CD1c-positive myeloid dendritic cell (primary cell): Measurements from ENCODE around the gene RAB29.
"Not testable (repeated sequence)": the region's sequence is repeated elsewhere in the genome, so short reads cannot be mapped to it uniquely, and the experiment has no call there.

Experiments
- DNase-seq: peaks from one replicate; pipeline ENCODE4 v3.0.0-alpha.2; 2016; ENCODE audit errors: extremely low spot score

Gene RAB29

GRCh38 chr1:205720740-205721139, 54.5 kb downstream of the RAB29 start:
- not testable (repeated sequence) for DNase-seq

- no peak for DNase-seq
Measured at GRCh38 chr1:205719762-205720161, 55.5 kb downstream of the RAB29 start.

- no peak for DNase-seq
Measured at GRCh38 chr1:205719015-205719414, 56.3 kb downstream of the RAB29 start.
